GM21515 (cell line): ENCODE measurements around the gene EPHA10.

Experiments used
- ATAC-seq: cut with Tn5 transposase; IDR thresholded peaks from one replicate; pipeline ENCODE4 v1.9.1; 2021; ENCODE audit not compliant: unreplicated experiment

Gene EPHA10

DNA sequence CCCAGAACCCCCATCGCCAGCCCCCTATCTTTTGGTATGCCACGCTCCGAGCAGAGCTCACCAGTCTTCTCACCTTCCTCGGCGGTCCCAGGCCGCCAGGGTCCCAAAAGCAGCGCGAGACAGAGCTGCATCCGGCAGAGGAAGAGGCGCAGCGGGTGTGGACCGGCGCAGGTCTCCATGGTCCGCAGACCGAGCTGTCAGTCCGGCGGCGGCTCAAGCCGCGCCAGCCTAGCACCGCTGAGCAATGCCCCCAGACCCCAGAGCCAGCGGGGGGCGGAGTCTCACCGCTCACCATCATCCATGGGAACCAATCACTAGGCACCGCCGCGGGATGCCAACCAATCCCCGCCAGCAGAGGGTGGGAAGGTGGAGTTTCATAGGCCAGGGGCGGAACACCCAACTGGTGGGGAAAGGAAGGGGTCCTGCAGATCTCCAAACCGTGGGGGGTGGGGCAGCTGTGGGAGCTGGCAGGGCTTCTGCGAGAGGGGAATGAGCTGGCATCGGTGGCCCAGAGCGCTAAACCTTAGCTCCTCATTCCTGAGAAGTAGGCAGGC, at the start of gene EPHA10:
Gene EPHA10, minus strand, starts transcription at position 233 of the 554 bp plus-strand sequence. Its CDS starts 54 bp downstream, at position 179.
- ATAC-seq, result no peak

DNA sequence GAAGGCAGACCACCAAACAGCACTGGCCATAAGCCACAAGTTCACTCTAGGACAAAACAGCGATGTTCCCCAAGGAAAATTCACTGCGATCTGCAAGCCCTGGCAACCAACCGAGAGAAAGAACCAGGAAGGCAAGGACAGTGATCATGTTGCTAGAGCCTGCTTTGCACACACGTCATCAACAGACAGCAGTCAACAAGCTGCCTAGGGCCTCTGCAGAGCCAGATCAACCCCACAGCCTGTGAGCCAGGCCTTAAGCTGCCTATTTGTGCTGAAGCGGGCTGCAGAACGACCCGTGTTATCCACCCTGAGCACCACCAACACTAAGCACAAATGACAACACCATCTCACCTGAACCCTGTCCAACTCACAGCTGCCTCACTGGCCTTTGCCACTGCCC, 49.3 kb upstream of the EPHA10 start:
- no peak for ATAC-seq

DNA sequence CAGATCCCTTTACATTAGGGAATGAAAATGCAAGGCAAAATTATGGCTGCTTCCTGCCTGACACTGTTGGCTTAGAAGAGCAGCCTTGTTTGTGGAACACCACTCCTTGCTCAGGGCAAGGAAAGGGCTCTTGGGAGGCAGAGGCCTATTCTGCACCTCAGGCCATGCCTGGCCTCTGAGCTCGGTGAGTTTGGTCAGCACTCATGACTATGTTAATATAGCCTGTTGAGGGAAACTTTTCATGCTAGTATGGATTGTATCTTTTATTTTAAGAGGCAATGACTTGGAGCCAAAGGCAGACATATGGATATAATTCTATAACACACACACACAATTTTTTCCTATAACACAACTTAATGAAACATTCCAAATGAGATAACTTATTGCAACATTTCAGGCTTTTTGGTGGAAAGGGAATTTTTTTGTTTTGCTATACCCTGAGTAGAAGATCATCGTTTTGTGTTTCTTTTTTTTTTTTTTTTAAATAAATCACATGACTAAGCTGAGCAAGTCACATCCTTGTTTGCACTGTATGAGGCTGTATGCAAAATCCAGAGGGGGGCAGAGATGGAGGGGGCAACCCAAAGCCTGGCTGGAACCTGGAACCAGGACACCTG, 48.7 kb upstream of the EPHA10 start:
- ATAC-seq, result no peak

DNA sequence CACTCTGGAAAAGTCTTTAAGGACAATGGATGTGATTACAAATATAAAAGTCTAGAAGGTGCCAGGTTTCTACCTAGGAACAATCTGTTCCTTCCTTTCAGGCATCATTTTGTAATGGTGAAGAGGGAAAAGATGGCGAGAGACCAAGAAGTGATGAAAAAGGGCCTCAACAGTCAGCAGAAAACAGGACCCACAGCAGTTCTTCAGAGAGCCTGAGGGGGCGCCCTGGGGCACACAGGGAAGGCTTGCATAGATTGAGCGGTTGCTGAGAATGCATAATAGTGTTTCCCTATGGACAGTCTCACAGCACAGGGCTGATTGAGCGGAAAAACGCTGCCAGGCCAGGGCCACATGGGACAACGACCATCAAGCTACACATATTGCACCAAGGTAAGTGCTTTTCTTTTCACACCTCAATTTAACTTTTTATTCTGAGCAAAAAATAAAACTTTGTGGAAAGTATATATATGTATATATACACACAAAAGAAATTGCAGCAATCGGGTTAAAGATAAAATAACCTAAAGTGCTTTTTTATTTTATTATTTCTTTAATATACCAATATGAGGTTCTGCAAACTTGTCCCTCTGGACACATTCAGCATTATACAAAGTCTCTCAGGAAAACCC, 46.2 kb upstream of the EPHA10 start:
- ATAC-seq, result no peak

DNA sequence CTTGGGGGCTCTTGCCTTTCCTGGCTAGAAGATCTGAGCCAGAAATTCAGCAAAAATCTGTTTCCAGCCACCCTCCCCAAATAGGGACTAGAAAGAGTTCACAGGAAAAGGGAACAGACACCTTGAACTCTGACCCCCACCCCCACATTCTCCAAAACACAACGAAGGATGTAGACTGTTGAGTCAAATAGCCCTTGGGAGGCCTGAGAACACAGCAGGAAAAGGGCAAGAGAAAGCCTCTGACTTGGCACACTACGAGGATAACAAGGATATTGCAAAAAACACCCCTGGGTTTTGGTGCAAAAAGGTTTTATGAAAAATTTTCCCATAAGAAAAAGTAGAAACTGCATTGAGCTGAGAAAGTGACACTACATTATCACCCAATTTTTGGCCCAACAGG, 45.0 kb upstream of the EPHA10 start:
- ATAC-seq, result no peak

DNA sequence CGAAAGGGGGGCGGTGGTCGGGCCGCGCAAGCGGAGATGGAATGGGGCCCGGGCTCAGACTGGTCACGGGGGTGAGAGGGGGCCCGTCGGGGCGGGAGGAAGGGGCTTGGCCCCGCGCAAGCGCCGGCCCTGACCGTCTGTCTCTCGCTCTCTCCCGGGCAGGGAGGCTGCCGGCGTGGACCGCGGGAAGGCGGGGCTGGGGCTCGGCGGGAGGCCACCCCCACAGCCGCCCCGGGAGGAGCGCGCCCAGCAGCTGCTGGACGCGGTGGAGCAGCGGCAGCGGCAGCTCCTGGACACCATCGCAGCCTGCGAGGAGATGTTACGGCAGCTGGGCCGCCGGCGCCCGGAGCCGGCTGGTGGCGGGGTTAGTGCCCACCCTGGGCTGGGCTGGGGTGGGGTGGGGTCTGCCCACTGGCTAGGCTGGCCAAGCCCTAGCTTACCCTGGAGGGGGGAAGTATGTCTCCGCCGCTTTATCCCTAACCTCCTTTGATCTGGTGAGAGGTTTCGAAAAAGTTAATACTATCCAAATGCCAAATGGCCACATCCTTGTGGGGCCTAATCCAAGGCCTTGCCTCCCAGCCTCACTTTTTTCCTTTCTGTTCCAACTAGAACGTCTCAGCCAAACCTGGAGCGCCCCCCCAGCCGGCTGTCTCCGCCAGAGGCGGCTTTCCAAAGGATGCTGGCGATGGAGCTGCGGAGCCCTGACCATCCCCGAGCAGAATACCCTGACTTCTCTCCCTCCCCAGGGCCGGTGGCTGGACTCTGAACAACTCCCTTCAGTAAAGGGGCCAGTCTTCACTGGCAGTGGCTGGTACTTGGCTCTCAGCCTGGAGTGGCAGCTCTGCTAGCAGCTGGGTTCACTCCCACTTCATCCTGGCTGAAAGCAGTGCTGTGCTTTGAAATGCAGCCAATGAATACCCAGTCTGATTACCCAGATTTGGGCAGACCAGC, 43.7 kb upstream of the EPHA10 start:
- ATAC-seq, result peak; percentile 32

DNA sequence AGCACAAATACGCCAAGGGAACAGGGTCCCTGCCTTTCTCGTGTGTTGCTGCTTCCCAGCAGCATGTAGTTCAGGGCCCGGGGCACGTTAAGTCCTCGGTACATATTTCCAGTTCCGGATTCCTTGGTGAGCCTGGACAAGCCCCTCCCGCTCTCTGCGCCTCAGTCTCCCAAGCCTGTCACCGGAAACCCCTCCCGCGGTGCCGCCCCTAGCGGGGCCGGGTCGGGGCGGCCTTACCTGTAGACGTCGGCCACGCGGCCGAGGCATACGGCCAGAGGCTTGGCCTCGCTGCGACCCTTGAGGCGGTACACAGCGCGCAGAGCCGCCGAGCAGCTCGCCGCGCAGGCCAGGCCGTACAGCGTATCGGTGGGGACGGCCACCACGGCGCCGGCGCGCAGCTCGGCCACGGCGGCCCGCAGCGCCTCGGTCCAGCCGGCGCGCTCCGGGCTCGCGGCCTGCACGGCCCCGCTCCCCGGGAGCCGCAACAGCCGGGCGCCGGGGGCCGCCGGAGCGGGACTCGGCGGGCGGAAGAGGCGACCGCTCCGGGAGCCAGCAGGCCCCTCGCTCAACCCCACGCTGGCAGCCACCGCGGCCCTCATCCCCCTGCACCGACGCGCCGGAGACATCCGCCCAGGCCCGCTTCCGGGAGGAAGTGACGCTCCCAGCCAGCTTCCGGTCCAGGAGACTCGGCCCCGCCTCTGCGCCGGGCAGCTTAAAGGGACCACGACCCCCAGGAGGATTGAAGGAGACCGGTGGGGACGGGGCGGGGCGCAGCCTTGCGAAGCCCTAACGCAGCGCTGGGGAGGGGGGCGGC, 42.8 kb upstream of the EPHA10 start, which contains the start of the genes C1orf122 and YRDC:
Gene C1orf122, plus strand, starts transcription at position 236 of the 814 bp plus-strand sequence. CDS start 615 bp downstream, outside the sequence.
Gene YRDC, minus strand, starts transcription at position 654 of the 814 bp plus-strand sequence. Its CDS starts 28 bp downstream, at position 626.
- peak; percentile 84 for ATAC-seq

DNA sequence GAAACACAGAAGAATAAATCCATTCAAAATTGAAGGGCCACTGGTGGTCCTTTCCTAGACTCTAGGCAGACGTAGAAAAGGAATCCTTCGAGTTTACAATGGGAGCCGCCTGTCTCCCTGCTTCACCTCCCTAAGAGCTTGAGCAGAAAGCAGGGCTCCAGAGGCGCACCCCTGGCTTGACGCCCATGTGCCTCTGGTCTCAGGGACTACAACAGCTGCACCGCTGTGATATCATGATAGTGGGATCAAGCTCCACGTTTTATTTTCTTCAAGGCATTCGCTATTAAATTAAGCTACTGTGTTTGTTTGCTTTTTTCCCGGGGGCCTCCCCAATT, 42.3 kb upstream of the EPHA10 start:
- no peak for ATAC-seq

DNA sequence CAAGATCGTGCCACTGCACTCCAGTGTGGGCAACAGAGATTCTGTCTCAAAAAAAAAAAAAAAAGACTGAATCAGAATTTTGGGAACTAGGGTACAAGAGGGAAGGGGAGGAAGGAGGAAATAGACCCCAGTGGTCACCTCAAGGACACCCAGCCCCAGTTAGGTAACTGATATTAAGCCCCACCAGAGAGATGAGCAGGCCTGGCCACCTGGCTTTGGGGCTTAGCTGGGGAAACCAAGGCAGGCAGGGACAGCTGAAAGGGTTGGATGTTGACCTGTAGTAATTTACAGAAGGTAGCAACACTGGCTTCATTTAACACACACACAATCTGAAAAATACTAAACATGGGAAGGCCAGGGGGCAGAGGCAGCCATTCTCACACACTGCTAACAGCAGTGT, 37.5 kb upstream of the EPHA10 start:
- no peak for ATAC-seq

DNA sequence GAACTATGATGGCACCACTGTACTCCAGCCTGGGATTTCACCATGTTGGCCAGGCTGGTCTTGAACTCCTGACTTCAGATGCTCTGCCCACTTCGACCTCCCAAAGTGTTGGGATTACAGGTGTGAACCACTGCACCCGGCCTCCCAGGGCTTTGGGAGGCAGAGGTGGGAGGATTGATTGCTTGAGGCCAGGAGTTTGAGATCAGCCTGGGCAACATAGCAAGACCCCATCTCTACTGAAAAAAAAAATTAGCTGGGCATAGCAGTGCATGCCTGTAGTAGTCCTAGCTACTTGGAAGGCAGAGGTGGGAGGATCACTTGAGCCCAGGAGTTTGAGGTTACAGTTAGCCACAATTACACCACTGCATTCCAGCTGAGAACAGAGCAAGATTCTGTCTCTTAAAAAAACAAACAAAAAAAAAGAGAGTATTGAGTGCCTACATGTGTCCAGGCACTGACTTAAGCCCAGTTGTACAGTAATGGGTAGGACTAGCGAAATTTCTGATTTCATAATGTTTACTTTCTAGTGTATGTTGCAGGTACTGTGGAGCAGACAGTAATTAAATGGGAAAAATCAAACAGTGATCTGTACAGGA, 32.9 kb upstream of the EPHA10 start:
- no peak for ATAC-seq

DNA sequence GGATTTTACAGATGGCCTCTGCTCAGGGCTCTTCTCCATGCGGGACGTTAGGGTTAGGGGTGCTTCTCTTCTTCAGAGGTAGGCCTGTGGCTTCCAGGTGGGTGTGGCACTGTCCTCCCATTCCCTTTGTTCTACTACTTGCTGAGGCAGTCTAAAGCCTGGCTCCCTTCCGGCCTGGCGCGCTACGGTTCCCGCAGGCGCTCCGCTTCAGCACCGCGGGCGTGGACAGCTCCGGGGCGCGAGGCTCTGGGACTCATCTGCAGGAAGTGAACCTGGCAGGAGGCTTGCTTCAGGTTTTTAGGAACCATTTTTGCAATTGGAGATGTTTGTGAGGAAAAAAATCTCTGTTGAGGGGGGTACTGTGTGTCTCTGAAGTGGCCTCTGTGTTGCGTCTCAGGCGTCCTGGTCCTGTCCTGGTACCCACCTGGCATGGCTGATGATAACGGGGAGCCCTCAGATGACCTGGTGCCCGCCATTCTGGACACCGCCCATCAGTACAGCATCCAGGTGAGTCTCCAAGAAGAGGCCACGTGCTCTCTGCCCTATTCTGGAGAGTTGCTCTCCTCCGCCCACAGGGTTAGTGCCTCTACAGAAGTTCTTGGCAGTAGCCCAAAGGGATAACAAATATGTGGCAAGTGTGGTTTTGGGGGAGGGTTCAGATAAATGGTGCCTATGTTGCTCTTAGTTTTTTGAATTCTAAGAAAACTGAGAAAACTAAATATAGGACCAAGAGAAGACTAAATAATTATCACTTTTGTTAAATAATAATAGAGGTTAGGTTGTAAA, 30.6 kb upstream of the EPHA10 start:
- ATAC-seq, result no peak

DNA sequence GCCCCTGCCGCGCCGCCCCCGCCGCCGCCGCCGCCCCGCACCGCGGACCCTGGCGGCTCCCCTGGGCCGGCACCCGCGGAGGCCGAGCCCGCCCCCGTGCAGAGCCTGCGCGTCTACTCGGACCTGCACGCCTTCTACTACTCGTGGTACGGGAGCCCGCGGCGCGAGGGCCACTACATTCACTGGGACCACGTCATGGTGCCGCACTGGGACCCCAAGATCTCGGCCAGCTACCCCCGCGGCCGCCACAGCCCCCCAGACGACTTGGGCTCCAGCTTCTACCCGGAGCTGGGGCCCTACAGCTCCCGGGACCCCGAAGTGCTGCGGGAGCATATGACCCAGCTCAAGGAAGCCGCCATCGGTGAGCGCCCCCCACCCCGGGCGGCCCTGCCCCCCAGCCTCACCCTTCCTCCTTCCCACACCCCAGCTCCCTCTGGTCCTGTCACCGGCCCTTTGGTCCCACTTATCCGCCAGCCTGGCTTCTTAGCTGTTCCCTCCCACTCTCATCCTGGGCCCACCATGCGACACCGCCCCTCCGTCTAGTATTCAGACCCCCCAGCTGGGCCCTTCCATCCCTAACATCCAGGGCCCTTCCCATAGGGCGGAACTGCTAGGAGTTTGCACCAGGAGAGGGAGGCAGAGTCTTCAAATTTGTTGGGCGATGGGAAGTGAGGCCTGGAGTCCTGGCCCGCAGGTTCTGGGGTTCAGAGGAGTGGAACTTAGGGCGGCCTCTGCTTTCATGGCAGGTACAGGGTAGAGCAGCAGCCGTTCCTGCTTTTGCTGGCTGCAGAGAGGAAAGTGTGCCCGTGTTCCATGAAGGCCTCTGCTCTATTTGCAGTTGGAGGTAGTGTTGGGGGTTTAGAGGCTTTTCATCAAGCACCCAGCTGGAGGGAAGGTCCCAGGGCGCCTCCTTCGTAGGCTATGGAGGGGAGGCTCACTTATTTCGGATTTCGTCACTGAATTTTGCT, 29.7 kb upstream of the EPHA10 start:
- ATAC-seq, result peak; percentile 34

DNA sequence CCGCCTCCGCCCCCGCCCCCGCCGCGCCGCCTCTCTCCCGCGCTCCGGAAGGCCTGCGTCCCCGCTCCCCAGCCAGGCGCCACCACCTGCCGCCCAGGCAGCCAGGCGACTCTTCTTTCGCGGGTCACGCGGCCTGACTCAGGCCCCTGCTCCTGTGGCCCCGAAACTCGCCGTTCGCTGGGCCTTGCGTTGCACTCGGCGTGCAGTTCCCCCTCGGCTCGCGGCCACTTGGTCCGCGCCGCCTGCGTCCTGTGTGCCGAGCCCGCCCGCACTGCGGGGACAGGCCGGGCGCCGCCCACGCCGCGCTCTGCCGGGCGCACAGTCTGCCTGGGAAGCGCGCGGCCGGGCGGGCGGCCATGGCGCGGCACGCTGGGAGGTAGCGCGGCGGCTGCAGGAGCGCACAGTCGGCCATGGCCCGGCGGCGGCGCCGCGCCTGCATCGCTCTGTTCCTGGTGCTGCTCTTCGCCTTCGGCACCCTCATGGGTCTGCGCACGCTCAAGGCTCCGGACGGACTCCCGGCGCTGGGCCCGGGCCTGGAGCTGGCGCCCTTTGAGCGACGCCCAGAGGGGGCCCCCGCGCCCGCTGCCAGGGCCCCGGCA, 29.0 kb upstream of the EPHA10 start, which contains the start of gene MANEAL:
Gene MANEAL, plus strand, starts transcription at position 75 of the 599 bp plus-strand sequence. Its CDS starts 336 bp downstream, at position 411.
- ATAC-seq, result peak; percentile 50

DNA sequence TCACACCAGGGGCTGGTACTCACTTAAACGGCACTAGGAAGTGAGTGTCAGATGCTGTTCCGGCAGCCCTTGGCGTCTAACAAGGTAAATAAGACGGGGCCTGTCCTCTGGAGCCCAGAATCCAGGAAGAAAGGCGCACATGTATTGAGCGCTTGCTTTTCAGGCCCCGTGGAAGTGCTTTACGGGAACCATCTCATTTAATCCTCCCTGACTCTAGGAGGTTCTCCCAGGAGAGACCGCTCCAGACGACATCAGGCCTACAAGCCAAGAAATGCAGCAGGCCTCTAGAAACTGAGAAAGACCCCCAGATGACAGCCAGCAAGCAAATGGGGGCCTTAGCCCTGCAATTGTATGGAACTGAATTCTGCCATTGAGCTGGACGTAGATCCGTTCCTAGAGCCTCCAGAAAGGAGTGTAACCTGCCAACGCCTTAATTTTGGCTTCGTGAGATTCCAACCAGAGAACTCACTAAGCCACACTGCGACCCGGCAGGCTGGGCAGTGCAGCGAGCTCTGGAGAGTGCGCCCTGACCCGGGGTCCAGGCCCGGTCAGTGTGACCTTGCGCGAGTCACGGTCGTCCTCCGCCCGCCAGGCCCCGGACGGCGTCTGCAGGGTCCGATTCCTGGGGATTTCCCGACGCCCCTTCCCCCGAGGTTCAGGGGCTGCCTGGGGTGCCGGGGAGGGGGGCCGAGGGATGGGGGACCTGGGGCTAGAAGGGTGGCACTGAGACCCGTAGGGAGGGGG, 28.2 kb upstream of the EPHA10 start:
- ATAC-seq, result no peak

DNA sequence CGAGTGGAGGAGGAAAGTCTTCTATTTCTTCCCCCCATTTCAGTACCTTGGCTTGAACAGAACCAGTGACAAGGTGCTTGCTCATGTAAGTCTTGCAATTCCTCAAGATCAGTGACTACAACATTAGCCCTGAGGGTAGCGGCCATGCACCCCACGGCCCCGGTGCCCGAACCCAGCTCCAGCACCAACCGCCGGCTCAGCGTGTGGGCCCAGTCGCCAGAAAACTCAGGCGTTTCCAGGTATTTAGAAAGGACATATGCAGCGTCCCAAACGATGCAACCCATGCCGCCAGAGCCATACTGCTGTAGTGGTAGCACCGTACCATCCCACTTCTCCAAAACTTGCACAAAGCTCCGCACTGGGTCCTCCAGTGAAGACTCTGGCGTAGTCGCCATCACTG, 17.6 kb upstream of the EPHA10 start:
- ATAC-seq, result no peak

DNA sequence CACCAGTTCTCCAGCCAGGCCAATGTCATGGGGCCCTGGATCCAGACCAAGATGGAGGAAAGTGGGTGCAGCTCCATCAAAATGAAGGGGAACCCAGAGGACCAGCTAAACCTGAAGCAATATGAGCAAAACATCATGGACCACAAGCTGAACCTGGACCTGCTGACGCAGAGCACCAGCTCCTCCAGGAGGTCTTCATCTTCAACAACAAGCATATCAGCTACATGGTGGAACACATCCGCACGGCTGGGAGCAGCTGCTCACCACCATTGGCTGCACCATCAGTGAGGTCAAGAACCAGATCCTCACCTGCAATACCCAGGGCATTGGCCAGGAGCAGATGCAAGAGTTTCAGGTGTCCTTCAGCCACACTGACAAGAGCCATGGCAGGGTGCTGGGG, 13.7 kb upstream of the EPHA10 start:
- ATAC-seq, result no peak

DNA sequence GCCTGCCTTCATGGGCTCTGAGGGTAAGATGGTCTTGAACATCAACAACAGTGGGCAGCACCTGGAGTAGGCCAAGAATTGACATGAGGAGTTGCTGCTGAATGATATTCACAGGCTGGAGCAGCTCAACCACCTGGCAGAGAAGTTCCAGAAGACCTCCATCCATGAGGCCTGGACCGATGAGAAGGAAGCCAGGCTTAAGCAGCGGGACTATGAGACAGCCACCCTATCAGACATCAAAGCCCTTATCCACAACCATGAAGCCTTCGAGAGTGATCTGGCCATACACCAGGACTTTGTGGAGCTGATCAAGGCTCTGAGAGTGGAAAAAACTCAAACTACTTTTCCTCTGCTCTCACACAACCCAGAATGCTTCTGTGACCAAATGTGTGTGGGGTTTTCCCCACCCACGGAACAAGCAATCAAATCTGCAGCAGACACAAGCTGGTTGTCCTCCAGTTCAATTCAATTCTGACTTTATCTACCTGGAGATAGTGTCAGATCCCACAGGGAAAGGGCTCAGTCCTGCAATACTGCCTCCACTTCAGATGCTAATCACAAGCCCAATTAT, 12.1 kb upstream of the EPHA10 start:
- no peak for ATAC-seq
